GM23248 (cell line): ENCODE results near the gene SEMA6A. TPM values are rescaled to one million over a fixed set of nuclear protein-coding genes. Genes with fewer than 3 reads are reported as not detected.
A peak's percentile ranks its signal among the peaks of the same experiment; 100 is the strongest.

Source experiments
- DNase-seq: peaks from one replicate; pipeline ENCODE4 v3.0.0-alpha.2; 2015
- H2AFZ ChIP-seq: fragments of 200-600 bp; sonication (generic); 2 replicates; pipeline ENCODE4 v1.6.1; 2016; ENCODE audit warnings: antibody characterized with exemption
- H3F3A ChIP-seq: fragments of 200-600 bp; sonication (generic); 2 replicates; pipeline ENCODE4 v1.6.1; 2016; ENCODE audit warnings: mild to moderate bottlenecking, antibody characterized with exemption, mixed run types; ENCODE audit not compliant: insufficient read depth
- H3K27ac ChIP-seq: fragments of 200-600 bp; sonication (generic); 2 replicates; pipeline ENCODE4 v1.5.1; 2016; ENCODE audit warnings: mild to moderate bottlenecking
- H3K27me3 ChIP-seq: fragments of 200-600 bp; sonication (generic); replicated peaks from 2 replicates; pipeline ENCODE4 v1.6.1; 2016; ENCODE audit warnings: mild to moderate bottlenecking; ENCODE audit not compliant: insufficient read depth
- H3K36me3 ChIP-seq: fragments of 200-600 bp; sonication (generic); 2 replicates; pipeline ENCODE4 v1.6.1; 2016; ENCODE audit warnings: low read depth, mild to moderate bottlenecking
- H3K4me1 ChIP-seq: fragments of 200-600 bp; sonication (generic); 2 replicates; pipeline ENCODE4 v1.6.1; 2016; ENCODE audit warnings: mild to moderate bottlenecking; ENCODE audit not compliant: insufficient read depth
- H3K4me2 ChIP-seq: fragments of 200-600 bp; sonication (generic); one replicate; pipeline ENCODE4 v1.6.1; 2016; ENCODE audit warnings: mild to moderate bottlenecking; ENCODE audit not compliant: unreplicated experiment
- H3K4me3 ChIP-seq: fragments of 200-600 bp; sonication (generic); 2 replicates; pipeline ENCODE4 v1.5.1; 2016; ENCODE audit warnings: mild to moderate bottlenecking
- H3K79me2 ChIP-seq: fragments of 200-600 bp; sonication (generic); 2 replicates; pipeline ENCODE4 v1.6.1; 2016; ENCODE audit warnings: mild to moderate bottlenecking; ENCODE audit not compliant: insufficient read depth
- H3K9ac ChIP-seq: fragments of 200-600 bp; sonication (generic); 2 replicates; pipeline ENCODE4 v1.6.1; 2016; ENCODE audit warnings: mild to moderate bottlenecking
- H3K9me2 ChIP-seq: fragments of 200-600 bp; sonication (generic); 2 replicates; pipeline ENCODE4 v1.6.1; 2016; ENCODE audit warnings: mixed run types, mild to moderate bottlenecking, moderate library complexity; ENCODE audit not compliant: insufficient read depth
- H3K9me3 ChIP-seq: fragments of 200-600 bp; sonication (generic); one replicate; pipeline ENCODE4 v1.6.1; 2017; ENCODE audit warnings: low read depth
- H4K20me1 ChIP-seq: fragments of 200-600 bp; sonication (generic); 2 replicates; pipeline ENCODE4 v1.6.0; 2016; ENCODE audit not compliant: insufficient read depth
- EZH2 ChIP-seq: fragments of 200-600 bp; sonication (generic); IDR thresholded peaks from 2 replicates; pipeline ENCODE4 v1.6.1; 2018; ENCODE audit warnings: antibody characterized with exemption, mild to moderate bottlenecking; ENCODE audit not compliant: insufficient read depth, poor library complexity, severe bottlenecking
- EZH2phosphoT487 ChIP-seq: fragments of 200-600 bp; sonication (generic); IDR thresholded peaks from 2 replicates; pipeline ENCODE4 v1.6.1; 2018; ENCODE audit warnings: antibody characterized with exemption, moderate library complexity, mild to moderate bottlenecking, low read depth; ENCODE audit not compliant: insufficient read depth
- WGBS, 2 experiments: methylation state at CpG; one replicate each; pipeline ENCODE4 v1.1.6; 2015 to 2017; ENCODE audit warnings: low lambda C conversion rate in 2 of 2, low coverage in 1 of 2; ENCODE audit errors: missing lambda C conversion rate in 2 of 2; 5-methylcytosine and 5-hydroxymethylcytosine counted together
- in situ Hi-C: fragments of 300-500 bp; cut with MboI; formaldehyde crosslinking; loops from 2 replicates; pipeline ENCODE4 v1.15.0; 2020
- polyA plus RNA-seq: library from polyadenylated mRNA; unstranded; fragments of >200 nt; fragmentation: Nextera tagmentation; extraction: Ambion mirVana; gene quantifications from 2 replicates; pipeline ENCODE4 v1.2.1, GENCODE V29; 2016
- total RNA-seq: library from RNA; depleted of rRNA; stranded (reverse); fragments of >200 nt; shearing (Covaris generic); gene quantifications from 2 replicates; pipeline ENCODE4 v1.2.3, GENCODE V29; 2014

SEMA6A gene
- total and polyA plus RNA-seq, 2 experiments from 2014 or later: under 0.01 to 0.79 TPM

DNA sequence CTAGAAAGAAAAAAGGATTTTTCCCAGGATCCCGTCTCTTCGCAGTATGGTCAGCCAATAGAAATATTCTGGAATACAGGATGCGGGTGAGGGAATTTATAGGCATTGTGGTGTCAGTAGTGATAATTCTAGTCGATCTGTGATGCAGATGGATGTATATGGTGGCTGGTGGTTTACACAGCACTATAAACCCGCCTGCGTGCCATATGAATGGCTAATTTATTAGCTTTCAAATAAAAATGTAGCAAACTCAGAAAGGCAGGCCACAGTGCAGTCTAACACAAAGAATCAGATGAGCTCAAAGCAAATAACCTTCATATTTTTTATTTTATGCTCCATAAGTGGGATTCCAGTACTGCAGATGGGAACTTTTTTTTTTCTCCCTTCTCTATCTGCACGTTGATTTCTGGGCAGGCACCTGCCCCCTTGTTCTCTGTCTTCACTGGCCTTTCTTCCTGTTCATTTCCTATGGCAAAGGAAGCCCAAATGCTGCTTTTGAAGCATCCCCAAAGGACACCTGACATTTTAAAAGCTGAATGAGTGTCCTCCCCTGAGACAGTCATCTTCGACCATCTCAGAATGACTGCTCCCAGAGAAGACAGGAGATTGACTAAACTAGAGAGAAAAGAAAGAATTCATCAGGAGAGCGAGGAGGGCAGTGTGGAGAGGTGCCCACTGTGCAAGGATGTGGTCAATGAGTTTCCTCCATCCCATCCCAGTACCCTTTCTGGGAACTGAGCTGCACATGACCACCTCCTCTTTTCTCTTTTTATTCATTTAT, 52.1 kb downstream of the SEMA6A start:
- Histone ChIP-seq H3F3A (no peaks in the 10 kb centered on the region), H3K9ac (no peak overlapping the region), H3K27me3 (0 out of 2 replicates have a peak, but pooled peaks cover 5% of the 10 kb centered on the region), H2AFZ (no peak overlapping the region), H3K4me3 (no peak overlapping the region), H3K36me3 (no peaks in the 10 kb centered on the region), H3K9me2 (no peaks in the 10 kb centered on the region), H4K20me1 (no peaks in the 10 kb centered on the region), H3K4me1 (no peaks in the 10 kb centered on the region), H3K9me3 (no peaks in the 10 kb centered on the region), H3K4me2 (no peak overlapping the region), H3K79me2 (no peaks in the 10 kb centered on the region), H3K27ac (no peak overlapping the region)
- TF ChIP-seq EZH2 (no peak), EZH2phosphoT487 (no peak)
- no peak for DNase-seq
- in situ Hi-C loops: no loop called here
- 59 to 70% methylated on average over 9 of the region's 9 CpGs for WGBS, 2 experiments

GRCh38 chr5:116521173-116521872, 53.3 kb downstream of the SEMA6A start:
- H3K9me3 ChIP-seq: no peaks in the 10 kb centered on the region
- H3K27me3 ChIP-seq: no peaks in the 10 kb centered on the region
- H3K4me2 ChIP-seq: no peak overlapping the region
- DNase-seq: peak; percentile 2
- H3F3A ChIP-seq: no peaks in the 10 kb centered on the region
- WGBS, 2 experiments: 37 to 39% methylated on average over 5 of the region's 5 CpGs
- no peak overlapping the region for H2AFZ ChIP-seq
- H3K9me2 ChIP-seq: no peaks in the 10 kb centered on the region
- no peaks in the 10 kb centered on the region for H3K36me3 ChIP-seq
- H3K79me2 ChIP-seq: no peaks in the 10 kb centered on the region
- no peaks in the 10 kb centered on the region for H4K20me1 ChIP-seq
- in situ Hi-C loops: no loop called here
- no peak for TF ChIP-seq EZH2
- TF ChIP-seq EZH2phosphoT487: no peak
- no peak overlapping the region for H3K27ac ChIP-seq
- no peaks in the 10 kb centered on the region for H3K4me1 ChIP-seq
- no peak overlapping the region for H3K9ac ChIP-seq
- H3K4me3 ChIP-seq: no peak overlapping the region

- TF ChIP-seq EZH2phosphoT487: no peak
- no peaks in the 10 kb centered on the region for H3F3A ChIP-seq
- no peaks in the 10 kb centered on the region for H3K36me3 ChIP-seq
- DNase-seq: no peak
- WGBS, 2 experiments: 0 to 6% methylated on average over 1 of the region's 1 CpG
- H3K4me3 ChIP-seq: no peak overlapping the region
- H3K27me3 ChIP-seq: no peaks in the 10 kb centered on the region
- H3K79me2 ChIP-seq: no peaks in the 10 kb centered on the region
- H2AFZ ChIP-seq: no peak overlapping the region
- no peak overlapping the region for H3K27ac ChIP-seq
- H3K4me1 ChIP-seq: no peaks in the 10 kb centered on the region
- H3K4me2 ChIP-seq: no peak overlapping the region
- no peak overlapping the region for H3K9ac ChIP-seq
- in situ Hi-C loops: no loop called here
- no peaks in the 10 kb centered on the region for H4K20me1 ChIP-seq
- H3K9me3 ChIP-seq: no peaks in the 10 kb centered on the region
- H3K9me2 ChIP-seq: no peaks in the 10 kb centered on the region
Observed at GRCh38 chr5:116520771-116521170, 53.9 kb downstream of the SEMA6A start.

- no peaks in the 10 kb centered on the region for H3K79me2 ChIP-seq
- no peaks in the 10 kb centered on the region for H4K20me1 ChIP-seq
- 57 to 71% methylated on average over 3 of the region's 3 CpGs for WGBS, 2 experiments
- H3F3A ChIP-seq: no peaks in the 10 kb centered on the region
- no peaks in the 10 kb centered on the region for H3K9me3 ChIP-seq
- H3K4me3 ChIP-seq: no peak overlapping the region
- no peaks in the 10 kb centered on the region for H3K27me3 ChIP-seq
- no peak for TF ChIP-seq EZH2
- no peak for TF ChIP-seq EZH2phosphoT487
- no peak overlapping the region for H3K27ac ChIP-seq
- H3K4me1 ChIP-seq: no peaks in the 10 kb centered on the region
- no peak overlapping the region for H3K4me2 ChIP-seq
- in situ Hi-C loops: no loop called here
- DNase-seq: no peak
- H3K36me3 ChIP-seq: no peaks in the 10 kb centered on the region
- no peaks in the 10 kb centered on the region for H3K9me2 ChIP-seq
- no peak overlapping the region for H3K9ac ChIP-seq
- no peak overlapping the region for H2AFZ ChIP-seq
Observed at GRCh38 chr5:116518423-116518822, 56.2 kb downstream of the SEMA6A start.
